Nucleus accumbens (tissue), 56 donors: ENCODE measurements around the gene RRAGD.
A peak's percentile ranks its signal among the peaks of the same experiment; 100 is the strongest.

Experiments
- DNase-seq, 56 donors: peaks; one replicate each; lab custom pipeline; 2025; lab: John Stamatoyannopoulos, UW

The RRAGD gene

DNA sequence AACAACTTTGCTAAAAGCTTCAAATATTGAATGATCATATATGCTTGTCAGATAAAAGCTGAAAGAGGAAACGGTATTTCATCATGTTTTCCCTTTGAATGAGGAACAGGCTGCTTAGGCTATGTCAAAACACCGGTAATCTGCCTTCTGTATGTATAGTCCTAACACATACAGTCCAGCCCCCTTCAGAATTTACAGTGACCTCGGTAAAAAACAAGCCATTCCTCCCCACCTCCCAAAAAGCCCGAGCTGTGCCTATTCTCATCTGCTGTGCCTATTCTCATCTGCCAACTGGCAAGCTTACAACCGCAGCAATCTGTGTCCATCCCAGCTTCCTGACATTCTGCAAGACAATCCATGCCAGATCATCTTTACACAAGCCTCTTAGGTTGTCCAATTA, 32.8 kb downstream of the RRAGD start:
- no peak for DNase-seq

GRCh38 chr6:89378628-89379027, 33.4 kb downstream of the RRAGD start:
- DNase-seq: no peak

- peak in 3 of 56 donors; percentile 11 to 19 (median 17) for DNase-seq
Measured at GRCh38 chr6:89375427-89376267, 36.4 kb downstream of the RRAGD start.

- peak in 1 of 56 donors; percentile 11 for DNase-seq
Measured at GRCh38 chr6:89372506-89372901, 39.6 kb downstream of the RRAGD start.

GRCh38 chr6:89371849-89372505, 40.1 kb downstream of the RRAGD start:
- peak in 54 of 56 donors; percentile 11 to 91 (median 75) for DNase-seq

DNA sequence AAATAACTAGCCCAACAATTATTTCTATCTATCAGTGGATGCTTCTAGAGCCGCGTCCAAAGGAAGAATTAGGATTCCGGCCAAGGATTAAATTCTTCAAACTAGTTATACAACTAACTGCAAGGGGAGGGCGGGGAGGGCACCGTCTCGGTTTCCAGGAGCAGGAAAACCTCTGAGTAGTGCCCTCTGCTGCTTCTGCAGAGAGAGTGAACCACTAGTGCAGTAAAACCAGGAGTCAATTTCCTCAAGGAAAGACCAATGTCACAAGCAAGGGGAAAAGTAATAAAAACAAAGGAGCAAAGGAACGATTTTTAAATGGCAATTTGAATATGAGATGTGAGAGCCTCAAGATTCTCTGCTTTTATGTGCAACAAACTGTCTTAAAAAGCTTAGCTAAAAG, 43.1 kb downstream of the RRAGD start:
- DNase-seq: peak in 17 of 56 donors; percentile 2 to 58 (median 15)

DNA sequence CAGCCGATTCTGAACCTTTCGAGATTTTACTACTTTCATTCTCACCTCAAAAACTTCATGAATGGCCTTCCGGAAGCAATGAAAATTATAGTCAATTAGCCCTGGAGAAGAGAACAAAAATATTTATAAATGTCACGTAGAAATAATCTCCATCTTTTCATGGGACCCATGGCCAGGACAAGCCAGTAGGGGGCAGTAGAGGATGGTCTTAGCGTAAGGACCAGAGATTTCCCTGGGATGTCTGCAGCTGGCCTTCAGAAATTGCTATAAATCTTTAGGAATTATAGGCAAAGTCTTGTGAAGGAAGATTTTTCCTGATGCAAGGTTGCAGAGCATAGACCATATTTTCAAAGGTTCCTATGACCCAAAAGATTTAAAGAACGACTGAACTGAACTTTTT, 44.0 kb downstream of the RRAGD start:
- peak in 30 of 56 donors; percentile 4 to 80 (median 32) for DNase-seq

DNA sequence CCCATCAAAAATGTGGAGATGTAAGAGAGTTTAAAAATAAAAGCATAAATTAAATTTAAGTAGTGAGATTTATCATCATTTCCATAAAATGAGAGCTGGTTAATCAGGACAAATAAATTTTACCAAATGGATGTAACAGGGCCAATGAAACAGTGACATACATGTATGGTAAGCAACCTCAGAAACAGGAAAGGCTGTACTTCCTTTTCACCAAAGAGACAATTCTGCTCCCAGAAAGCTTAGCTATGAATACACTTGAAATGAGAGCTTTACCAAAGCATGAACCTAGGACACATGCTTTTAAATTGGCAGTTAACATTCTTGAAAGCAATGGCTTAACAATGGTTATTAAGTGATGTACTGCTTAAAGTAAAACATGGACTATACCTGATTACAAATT, 47.5 kb downstream of the RRAGD start:
- DNase-seq: no peak

DNA sequence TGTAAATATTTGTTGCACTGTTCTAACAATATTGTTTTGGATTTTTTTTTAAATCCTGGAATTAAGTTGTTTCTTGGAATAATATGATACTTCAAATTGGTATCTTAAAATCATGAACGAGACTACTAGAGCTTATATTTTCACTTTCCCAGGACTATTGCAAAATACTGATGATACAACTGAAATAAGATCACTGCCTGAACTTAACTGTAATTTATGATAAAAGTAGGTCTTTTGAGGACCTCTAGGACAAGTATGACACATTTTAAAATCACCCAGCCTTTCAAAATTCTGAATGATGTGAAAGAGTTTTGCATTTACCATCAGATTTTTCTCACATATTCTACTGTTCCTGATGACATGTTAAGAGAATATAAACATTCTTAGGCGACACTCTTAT, 50.9 kb downstream of the RRAGD start:
- no peak for DNase-seq

DNA sequence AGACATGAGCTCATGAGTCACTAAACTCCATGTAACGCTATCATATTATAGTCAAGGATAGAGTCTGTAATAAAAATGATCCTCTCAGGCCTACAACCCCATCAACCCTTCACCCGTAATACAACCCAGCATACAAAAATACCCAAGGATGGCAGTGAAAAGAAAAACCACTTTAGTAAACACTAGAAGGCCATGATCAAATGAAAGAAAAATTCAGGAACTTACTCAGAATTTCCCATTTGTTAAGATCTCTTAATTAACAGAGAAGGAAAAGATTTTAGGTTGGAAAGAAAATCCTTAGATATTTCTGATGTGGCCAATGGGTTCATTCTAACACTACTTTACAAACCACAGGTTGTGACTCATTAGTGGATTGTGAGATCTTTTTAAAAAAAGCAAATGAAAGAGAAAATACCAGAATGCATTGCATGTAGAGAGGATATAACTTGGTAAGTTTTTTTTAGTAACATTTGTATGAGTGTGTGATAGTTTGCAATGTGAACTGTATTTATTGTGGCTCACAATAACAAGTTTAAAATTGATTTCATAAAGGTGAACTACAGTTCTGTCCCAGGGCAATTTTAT, 51.6 kb downstream of the RRAGD start:
- no peak for DNase-seq

DNA sequence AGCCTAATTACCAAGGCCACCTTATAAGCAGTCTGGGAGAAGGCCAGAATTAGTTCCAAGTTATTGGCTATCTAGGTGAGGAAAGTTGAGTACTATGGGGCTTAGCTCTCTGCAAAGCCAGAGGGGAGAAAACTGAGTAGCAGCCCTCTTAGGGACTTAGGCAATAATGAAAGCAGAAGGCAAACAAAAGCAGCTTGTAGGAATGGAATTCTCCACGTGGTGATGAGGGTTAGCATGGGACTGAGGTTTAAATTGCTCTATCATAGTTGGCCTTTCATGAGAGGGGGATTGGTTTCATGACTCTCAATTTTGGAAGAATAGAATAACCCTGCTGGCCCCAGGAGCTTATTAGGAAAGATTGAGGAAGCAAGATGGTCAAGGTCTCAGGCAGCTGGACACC, 52.5 kb downstream of the RRAGD start:
- no peak for DNase-seq

- no peak for DNase-seq
Measured at GRCh38 chr6:89357390-89357789, 54.7 kb downstream of the RRAGD start.

DNA sequence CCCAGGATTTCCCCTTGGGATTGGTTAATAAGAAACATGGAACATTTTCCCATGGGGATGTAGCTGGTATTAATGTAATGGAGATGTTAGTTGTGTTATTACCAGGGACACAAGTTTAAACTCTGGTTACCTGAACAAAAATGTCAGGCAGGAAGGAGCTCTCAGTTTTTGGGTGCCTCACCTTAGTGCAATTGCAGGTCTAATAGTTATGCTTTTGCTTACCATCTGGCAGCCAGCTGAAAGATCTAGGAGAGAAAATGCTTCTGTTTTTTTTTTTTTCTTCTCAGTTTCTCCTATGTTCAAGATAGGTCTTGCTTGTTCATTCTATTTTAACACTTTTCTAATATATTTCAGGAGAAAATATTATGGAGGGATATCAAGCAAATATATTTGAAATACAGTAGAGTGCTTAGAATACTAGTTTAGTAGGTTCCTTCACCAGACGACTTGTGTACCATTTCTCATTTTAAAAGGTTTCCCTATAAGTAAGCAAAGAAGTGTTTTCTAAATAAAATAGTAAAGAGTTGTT, 55.4 kb downstream of the RRAGD start:
- no peak for DNase-seq

DNA sequence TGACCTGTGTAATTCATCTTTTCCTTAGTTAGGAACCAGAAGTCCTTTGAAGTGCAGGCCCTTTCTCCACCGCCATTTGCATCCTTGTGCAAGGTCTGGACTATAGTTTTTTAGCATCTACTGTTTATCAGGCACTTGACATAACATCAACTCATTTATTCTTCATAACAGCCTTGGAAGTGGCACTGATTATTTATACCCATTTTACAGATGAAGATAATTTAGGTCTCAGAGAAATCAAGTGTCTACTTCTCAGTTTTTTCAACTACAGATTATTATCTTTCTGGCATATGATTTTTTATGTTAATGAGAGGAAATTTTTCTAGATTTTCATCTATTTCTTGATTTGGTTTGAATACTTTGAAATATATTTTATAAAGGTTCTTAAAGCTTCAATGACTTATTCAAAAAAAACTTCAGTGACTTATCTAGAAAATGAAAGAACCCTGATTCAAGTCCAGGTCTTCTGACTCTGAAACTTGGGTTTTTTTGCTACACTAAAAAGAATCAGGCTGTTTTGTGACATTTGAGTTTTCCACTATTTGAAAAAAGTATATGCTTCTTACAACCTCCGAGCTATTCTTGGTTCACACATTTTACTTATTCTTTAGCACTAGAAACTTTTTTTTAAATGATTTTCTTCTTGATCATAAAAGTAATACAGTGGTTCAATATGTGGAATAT, 56.4 kb downstream of the RRAGD start:
- DNase-seq: no peak

- no peak for DNase-seq
Measured at GRCh38 chr6:89353702-89354392, 58.2 kb downstream of the RRAGD start.

- DNase-seq: peak in 1 of 56 donors; percentile 27
Measured at GRCh38 chr6:89353118-89353556, 58.9 kb downstream of the RRAGD start.

GRCh38 chr6:89352278-89353117, 59.6 kb downstream of the RRAGD start, which contains the start of gene UBE2J1:
TSS of gene UBE2J1 (minus strand) at chr6:89352722. CDS start at chr6:89352569, 153 bp downstream.
- peak in 55 of 56 donors; percentile 42 to 93 (median 78) for DNase-seq

GRCh38 chr6:89351671-89352277, 60.3 kb downstream of the RRAGD start:
- no peak for DNase-seq
